VCaP (cell line): ENCODE measurements around the gene EPHB1.

Experiments used
- H3K27ac ChIP-seq: fragments of 450-650 bp; 2 replicates; pipeline ENCODE4 v1.5.1; 2017
- CTCF ChIP-seq: fragments of 450-650 bp; conservative IDR thresholded peaks from 2 replicates; pipeline ENCODE4 v1.5.1; 2017; ENCODE audit warnings: mild to moderate bottlenecking, moderate library complexity

The EPHB1 gene

DNA sequence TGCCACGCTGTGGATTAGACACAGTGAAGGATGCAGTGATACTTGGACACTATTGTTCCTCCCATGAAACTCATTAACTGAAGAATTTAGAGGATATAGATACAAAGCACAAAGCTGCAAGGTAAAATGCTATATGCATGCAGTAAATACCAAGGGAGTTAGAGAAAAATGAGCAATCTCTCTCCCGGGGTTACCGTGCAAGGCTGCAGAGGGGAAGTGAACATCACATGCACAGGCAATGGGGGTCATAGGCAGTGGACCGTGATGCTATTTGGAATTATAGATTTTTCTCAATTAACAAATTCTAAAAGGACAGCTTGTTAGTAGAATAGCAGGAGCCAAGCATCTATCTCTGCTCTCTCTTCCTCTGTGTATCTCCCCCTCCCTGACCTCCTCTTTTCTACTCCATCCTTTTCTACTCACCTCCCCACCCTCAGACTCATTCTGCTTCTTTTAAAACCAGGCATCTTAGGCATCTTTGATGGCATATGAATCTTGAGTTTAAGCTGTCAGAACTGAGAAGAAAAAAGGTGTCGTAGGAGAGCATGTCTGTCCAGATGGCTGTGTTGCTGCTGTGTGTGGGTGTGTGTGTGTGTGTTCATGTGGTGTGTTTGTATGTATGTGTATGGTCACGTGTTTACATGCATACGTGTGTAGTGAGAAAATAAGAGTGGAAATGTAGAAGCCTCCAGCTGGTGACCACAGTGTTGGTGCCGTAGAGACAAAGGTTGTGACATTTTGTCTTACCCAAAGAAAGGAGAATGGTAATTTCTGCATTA is 339.0 kb downstream of the EPHB1 start:
- TF ChIP-seq CTCF = no peak
- H3K27ac ChIP-seq = no peak overlapping the region

GRCh38 chr3:135134684-135135075 is 339.6 kb downstream of the EPHB1 start:
- H3K27ac ChIP-seq = no peak overlapping the region
- no peak for TF ChIP-seq CTCF

DNA sequence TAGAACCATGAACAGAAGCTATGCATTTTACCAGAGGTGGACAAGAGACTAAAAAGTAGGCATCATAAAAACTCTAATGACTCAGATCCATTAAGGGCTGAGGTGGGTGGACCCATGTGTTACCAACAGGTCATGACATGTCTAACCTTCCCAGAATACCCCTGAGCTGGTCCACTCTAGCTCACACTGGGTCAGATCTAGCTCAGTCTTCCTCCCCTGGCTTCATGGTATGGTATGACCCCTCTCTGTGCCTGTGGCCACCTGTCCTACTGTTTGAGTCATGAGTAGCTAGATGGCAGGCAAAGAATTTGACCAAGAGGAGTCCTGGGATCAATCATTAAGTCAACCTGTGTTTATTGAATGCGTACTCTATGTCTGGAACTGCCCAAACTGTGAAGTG is 340.4 kb downstream of the EPHB1 start:
- H3K27ac ChIP-seq = no peak overlapping the region
- no peak for TF ChIP-seq CTCF

- H3K27ac ChIP-seq = no peak overlapping the region
- no peak for TF ChIP-seq CTCF
These were observed 341.5 kb downstream of the EPHB1 start for GRCh38 chr3:135136361-135137100.

DNA sequence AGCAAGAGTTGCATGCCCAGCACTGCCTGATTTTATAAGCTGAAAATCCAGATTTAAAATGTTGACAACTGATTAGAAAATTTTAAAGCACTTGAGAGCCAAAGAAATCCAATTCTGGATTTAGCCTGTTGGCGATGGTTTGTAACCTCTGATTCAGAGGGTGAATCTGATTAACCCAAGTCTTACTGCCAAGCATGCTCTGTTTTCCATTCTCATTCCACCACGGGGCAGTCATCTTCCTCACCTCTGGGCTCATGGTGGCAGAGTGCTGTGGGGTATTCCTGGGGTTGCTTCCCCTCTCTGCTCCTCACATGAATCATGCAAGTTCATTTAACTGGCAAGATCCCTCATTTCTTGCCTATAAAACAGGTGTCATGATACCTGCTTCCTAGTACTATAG is 342.2 kb downstream of the EPHB1 start:
- no peak for TF ChIP-seq CTCF
- no peak overlapping the region for H3K27ac ChIP-seq

DNA sequence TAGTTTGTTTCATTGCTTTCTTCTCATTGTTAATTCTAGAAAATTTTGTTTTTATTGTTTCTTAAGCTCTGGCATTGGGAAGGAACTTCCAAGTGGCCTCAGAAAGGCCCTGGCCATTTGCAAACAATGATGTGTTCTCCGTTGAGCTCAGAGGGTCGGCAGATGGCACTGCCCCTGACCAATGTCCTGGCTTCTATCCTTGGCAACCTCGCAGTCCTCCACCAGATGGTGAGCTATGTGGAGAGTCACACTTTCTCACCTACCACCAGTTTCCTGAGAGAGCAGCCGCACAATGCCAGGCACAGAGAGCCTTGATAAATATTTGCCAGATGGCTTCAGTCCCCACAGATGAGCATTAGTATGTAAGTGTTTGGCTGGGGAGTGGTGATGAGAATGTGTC is 343.7 kb downstream of the EPHB1 start:
- TF ChIP-seq CTCF = no peak
- H3K27ac ChIP-seq = no peak overlapping the region

- no peak for TF ChIP-seq CTCF
- no peak overlapping the region for H3K27ac ChIP-seq
These were observed 345.5 kb downstream of the EPHB1 start for GRCh38 chr3:135140591-135140990.
